HG03520 (cell line): ENCODE measurements around the gene MEIOB.
"Not testable (repeated sequence)": the region's sequence is repeated elsewhere in the genome, so short reads cannot be mapped to it uniquely, and the experiment has no call there.

Experiments used
- ATAC-seq: cut with Tn5 transposase; IDR thresholded peaks from one replicate; pipeline ENCODE4 v1.9.1; 2021; ENCODE audit warnings: mild to moderate bottlenecking, moderate library complexity; ENCODE audit not compliant: unreplicated experiment

Gene MEIOB

GRCh38 chr16:1816396-1817275 lies 55.3 kb downstream of the MEIOB start:
- no peak for ATAC-seq

GRCh38 chr16:1815461-1815860 lies 56.5 kb downstream of the MEIOB start:
- no peak for ATAC-seq

GRCh38 chr16:1812732-1813163 lies 59.2 kb downstream of the MEIOB start:
- no peak for ATAC-seq

GRCh38 chr16:1810536-1810935 lies 61.4 kb downstream of the MEIOB start:
- no peak for ATAC-seq

GRCh38 chr16:1810106-1810505 lies 61.9 kb downstream of the MEIOB start:
- no peak for ATAC-seq

GRCh38 chr16:1809281-1809801 lies 62.6 kb downstream of the MEIOB start:
- no peak for ATAC-seq

GRCh38 chr16:1808691-1809090 lies 63.3 kb downstream of the MEIOB start:
- ATAC-seq: no peak

GRCh38 chr16:1807626-1808025 lies 64.3 kb downstream of the MEIOB start:
- ATAC-seq: no peak

- ATAC-seq: no peak
These were observed 71.3 kb downstream of the MEIOB start for GRCh38 chr16:1800701-1801100.

- not testable (repeated sequence) for ATAC-seq
These were observed 72.7 kb downstream of the MEIOB start for GRCh38 chr16:1799263-1799662.

GRCh38 chr16:1794908-1795666 lies 76.9 kb downstream of the MEIOB start:
- ATAC-seq: no peak

GRCh38 chr16:1794221-1794871 lies 77.6 kb downstream of the MEIOB start:
- ATAC-seq: no peak

GRCh38 chr16:1793578-1794220 lies 78.3 kb downstream of the MEIOB start, which contains the start of gene IGFALS:
Gene IGFALS, minus strand, starts transcription at chr16:1793705. Its CDS starts 53 bp downstream, at chr16:1793652.
- ATAC-seq: no peak

- ATAC-seq: no peak
These were observed 79.0 kb downstream of the MEIOB start for GRCh38 chr16:1792836-1793577.

- no peak for ATAC-seq
These were observed 79.8 kb downstream of the MEIOB start for GRCh38 chr16:1791943-1792812.

GRCh38 chr16:1791256-1791942 lies 80.6 kb downstream of the MEIOB start:
- no peak for ATAC-seq

- no peak for ATAC-seq
These were observed 81.2 kb downstream of the MEIOB start for GRCh38 chr16:1790611-1791255.

GRCh38 chr16:1790261-1790610 lies 81.7 kb downstream of the MEIOB start:
- no peak for ATAC-seq
